ENCODE measurements around the gene CIB2.

The CIB2 gene

GRCh38 chr15:78105476-78106241 lies 25.6 kb downstream of the CIB2 start:
- DNase-seq: no peak

GRCh38 chr15:78104566-78105475 lies 26.4 kb downstream of the CIB2 start:
- DNase-seq: no peak

GRCh38 chr15:78104119-78104479 lies 27.1 kb downstream of the CIB2 start:
- no peak for DNase-seq

DNA sequence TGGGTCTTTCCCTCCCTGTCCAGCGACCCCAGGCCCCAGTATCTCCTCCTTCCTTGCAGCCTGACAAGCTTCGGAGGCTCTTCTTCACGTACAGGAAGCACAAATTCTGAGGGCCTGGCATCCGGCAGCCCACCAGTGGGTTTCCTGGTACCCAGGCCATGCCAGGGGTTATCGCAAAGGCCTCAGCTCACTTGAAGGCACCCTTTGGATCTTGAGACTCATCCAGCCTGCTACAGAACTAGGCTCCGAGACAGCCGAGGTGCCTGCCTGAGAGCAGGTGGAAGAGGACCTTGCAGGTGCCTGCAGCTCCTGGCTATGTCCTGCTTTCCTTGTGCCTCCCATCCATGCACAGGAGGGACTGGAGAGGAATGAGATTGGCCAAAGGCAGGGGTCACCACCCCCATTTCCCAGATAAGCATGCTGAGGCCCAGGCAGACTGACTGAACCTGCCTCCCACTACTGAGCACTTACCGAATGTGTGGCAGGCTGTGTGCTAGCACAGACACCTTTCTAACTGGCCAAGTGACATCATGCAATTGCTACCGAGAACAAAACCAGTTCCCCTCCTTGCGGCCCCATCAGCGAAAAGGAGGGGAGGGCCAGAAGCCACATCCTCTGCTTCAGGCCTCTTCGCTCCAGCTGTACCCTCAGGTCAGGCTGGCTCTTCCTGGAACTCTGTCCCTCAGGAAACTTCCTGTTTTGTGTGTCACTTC lies 27.7 kb downstream of the CIB2 start:
- peak; percentile 67 for DNase-seq

GRCh38 chr15:78102741-78103140 lies 28.5 kb downstream of the CIB2 start:
- DNase-seq: no peak

DNA sequence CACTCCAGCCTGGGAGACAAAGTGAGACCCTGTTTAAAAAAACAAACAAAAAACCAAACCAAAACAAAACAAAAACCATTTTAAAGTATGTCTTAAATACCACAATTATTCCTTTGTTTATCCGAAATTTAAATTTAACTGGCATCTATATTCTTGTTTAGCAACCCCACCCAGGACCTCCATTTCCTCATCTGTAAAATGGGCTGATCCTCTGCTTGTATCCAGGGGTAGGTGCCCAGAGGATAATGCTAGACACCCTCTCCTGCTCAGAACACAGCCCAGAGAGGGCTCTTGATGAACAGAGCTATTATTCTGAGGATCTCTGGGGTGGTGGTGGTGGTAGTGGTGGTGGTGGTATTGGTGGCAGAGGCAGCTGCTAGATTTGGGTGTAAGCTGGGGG lies 29.0 kb downstream of the CIB2 start:
- DNase-seq: no peak

GRCh38 chr15:78101423-78102105 lies 29.7 kb downstream of the CIB2 start:
- no peak for DNase-seq

GRCh38 chr15:78100886-78101285 lies 30.4 kb downstream of the CIB2 start:
- DNase-seq: no peak

- no peak for DNase-seq
Measured at GRCh38 chr15:78098131-78098755, 33.0 kb downstream of the CIB2 start.

DNA sequence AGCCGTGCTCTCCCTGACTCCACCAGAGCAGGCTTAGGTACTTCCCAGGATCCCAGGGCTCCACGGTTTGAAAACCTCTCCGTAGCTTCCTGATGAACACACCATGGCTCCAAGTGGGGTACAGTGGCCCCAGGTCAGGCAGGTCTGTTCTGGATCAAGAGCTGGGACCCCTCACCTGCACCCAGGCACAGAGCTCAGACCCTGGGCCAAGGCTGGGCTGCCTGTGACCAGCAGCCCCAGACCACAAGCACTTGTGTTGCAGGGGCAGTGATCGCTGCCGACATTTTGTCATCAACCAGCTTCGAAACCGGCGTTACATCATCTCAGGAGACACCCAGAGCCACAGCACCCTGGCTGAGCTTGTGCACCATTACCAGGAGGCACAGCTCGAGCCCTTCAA lies 33.6 kb downstream of the CIB2 start:
- no peak for DNase-seq

- DNase-seq: no peak
Measured at GRCh38 chr15:78093242-78094020, 37.8 kb downstream of the CIB2 start.

GRCh38 chr15:78092261-78093041 lies 38.8 kb downstream of the CIB2 start, which contains the start of gene SH2D7:
Gene SH2D7 (plus strand): TSS chr15:78092561. CDS start chr15:78092585, 24 bp downstream.
- DNase-seq: no peak

DNA sequence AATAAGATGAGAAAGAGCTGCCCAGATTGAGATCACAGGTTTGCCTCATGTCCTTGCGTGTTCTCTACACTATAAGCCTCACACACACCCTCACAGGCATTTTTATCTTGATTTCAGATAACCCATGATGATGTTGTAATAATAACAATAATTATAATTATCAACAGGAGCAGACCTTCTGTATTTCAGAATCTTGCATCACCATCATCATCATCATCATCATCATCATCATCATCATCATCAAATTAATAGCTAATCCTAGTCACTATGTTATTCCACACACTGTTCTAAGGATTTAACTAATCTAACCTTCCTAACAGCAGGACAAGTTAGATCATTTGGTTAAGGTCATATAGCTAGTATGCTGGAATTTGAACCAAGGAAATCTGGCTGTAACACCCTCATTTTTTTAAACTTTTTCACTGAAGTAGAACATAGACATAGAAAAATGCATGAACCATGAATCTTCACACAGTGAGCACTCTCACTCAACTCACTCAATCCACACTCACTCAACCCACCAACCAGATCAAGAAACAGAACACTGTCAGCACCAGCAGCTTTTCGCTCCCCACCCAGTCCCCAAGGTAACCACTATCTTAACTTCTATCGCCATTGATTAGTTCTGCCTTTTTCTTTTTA lies 40.7 kb downstream of the CIB2 start:
- DNase-seq: no peak

- DNase-seq: no peak
Measured at GRCh38 chr15:78088773-78089080, 42.5 kb downstream of the CIB2 start.

DNA sequence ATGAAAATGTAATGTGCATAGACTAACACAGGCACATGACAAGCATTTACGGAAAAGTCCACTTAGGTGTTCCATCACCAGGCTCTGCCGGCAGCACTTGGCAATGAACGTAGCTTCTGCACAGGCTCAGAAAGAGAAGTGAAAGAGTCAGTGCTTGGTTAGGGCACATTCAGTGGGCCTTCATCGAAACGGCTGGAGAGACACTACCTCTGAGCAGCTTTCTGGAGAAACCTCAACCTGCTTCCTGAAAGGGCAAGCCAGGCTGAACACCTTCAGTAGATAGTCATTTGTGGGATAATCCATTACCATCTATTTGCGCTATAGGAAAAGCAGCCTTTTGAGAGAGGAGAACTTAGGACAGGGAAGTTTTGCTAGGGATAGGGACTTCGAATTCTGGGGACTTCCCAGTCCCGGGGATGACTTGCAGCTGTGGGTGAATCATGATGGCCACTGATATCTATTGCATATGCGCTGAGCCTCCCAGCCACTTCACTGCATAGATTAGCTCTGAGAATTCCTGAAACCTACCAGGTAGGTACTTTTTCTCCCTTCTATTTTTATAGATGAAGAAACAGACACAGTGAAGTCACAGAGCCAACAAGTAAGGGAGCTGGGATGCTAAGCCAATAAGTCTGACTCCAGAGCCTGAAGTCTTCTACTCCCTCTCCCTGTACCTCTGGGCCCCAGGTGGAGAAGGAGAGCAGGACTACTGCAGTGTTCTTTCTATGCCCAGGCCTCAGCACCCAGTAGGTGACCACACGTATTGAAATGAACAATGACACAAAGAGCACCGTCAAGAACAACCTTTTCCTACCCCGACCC lies 43.1 kb downstream of the CIB2 start:
- no peak for DNase-seq

DNA sequence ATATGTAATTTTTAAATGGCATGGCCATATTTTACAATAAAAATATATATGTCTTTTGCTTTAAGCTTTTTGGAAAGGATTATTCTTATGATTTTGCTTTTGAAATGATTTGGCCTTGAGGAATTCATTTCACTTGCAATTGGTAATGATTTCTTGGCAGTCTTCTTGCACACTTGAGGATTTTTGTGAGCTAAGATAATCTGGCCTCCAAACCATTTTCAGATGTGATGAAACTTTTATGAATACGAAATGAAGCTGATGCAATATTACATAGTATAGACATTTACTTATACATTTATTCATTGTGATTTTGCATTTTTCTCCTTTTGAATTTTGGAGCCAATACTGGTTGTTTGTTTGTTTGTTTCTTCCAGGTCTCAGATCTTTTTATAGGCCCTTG lies 45.3 kb downstream of the CIB2 start:
- DNase-seq: no peak

DNA sequence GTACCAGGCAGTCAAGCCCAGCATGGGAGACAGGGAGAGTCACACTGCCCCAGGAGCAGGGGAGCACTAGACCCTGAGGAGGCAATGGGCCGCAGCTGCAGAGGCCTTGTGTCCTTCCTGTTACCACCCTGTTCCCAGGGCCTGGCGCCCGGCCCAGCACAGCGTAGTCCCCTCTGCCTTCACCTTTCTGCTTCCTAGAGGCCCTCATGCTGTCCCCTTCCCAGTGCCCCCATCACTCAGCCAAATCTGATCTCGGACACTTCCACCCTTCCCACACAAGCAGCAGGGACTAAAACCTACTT lies 46.8 kb downstream of the CIB2 start:
- DNase-seq: no peak

DNA sequence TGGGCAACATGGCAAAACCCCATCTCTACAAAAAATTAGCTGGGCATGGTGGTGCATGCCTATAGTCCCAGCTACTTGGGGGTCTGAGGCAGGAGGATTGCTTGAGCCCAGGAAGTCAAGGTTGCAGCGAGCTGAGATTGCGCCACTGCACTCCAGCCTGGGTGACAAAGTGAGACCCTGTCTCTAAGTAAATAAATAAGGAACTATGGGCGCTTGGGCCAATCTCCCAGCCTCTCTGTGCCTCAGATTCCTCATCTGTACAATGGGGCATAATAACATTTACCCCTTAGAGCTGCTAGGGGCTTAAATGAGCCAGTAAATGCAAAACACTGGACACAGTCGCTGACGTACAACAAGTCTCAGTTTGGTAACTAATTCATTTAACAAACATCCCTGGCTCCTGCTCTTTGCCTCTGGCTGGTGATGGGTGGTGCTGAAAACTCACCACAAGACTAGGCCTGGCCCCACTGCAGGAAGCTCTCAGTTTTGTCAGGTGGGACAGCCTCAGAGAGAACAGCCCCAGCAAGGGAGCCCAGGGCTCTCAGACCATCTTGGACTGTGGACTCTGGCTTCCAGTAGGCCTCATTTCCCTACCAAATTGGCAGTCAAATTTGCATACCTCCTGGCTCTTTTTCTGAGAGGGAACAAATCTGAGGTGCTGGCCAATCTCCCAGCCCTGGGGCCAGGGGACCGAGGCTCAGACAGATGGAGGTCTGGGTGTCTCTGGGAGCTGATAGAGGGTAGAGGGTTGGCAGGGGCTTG lies 47.4 kb downstream of the CIB2 start:
- DNase-seq: no peak

GRCh38 chr15:78083186-78083585 lies 48.1 kb downstream of the CIB2 start:
- DNase-seq: no peak
